Stimulated activated CD8-positive, alpha-beta memory T cell treated with anti-CD3 and anti-CD28 coated beads, Interleukin-7, amount 100 ng/mL, for 24 hours (primary cell): ENCODE data around the gene PTGR3.

ENCODE experiments used
- DNase-seq: peaks from one replicate; pipeline ENCODE4 v3.0.0-alpha.2; 2020; ENCODE audit warnings: low read depth

PTGR3 gene, protein sequence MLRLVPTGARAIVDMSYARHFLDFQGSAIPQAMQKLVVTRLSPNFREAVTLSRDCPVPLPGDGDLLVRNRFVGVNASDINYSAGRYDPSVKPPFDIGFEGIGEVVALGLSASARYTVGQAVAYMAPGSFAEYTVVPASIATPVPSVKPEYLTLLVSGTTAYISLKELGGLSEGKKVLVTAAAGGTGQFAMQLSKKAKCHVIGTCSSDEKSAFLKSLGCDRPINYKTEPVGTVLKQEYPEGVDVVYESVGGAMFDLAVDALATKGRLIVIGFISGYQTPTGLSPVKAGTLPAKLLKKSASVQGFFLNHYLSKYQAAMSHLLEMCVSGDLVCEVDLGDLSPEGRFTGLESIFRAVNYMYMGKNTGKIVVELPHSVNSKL

GRCh38 chr18:75209129-75209950, at the start of gene PTGR3:
PTGR3 (minus strand) TSS chr18:75209139; CDS start chr18:75209058, 81 bp downstream.
- no peak for DNase-seq

GRCh38 chr18:75257605-75258004, 48.7 kb upstream of the PTGR3 start:
- no peak for DNase-seq

- DNase-seq: no peak
These were observed 47.4 kb upstream of the PTGR3 start for GRCh38 chr18:75256376-75256775.

- DNase-seq: no peak
These were observed 46.2 kb upstream of the PTGR3 start for GRCh38 chr18:75255094-75255493.

- no peak for DNase-seq
These were observed 44.8 kb upstream of the PTGR3 start for GRCh38 chr18:75253784-75254183.

DNA sequence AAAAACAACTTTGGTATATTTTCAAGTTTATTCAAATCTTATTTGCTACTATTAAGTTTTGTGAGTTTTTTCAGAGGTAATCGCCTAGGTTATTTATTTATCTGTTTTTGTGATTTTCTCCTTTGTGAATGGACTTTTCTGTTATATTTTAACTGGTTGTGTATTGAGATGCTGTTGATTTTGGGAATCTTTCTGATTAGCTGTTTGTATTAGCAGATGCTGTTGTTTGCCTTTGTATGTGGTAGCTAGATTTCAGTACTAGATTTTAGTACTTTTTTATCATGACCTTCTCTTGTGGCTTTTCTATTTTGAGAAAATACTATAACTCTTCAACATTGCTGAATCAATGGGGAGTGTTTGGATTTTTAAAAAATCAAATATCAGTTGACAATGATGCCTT, 44.1 kb upstream of the PTGR3 start:
- DNase-seq: no peak

DNA sequence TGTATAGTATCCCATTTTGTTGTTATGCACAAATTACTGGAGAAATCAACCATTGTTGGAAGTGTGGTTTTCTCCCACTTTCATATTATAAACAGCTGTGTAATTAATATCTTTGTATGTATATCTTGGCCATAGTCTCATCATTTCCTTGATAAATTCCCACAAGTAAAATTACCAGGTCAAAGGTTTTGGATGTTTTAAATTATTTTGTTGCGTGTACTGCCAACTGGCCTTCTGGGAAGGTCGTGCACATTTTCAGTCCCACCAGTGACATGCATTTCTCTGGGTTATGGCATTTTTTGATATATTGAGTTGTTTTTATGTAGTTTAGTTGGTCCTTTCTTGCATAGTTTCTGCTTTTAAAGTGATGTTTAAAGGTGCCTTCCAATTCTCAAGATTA, 43.2 kb upstream of the PTGR3 start:
- no peak for DNase-seq

DNA sequence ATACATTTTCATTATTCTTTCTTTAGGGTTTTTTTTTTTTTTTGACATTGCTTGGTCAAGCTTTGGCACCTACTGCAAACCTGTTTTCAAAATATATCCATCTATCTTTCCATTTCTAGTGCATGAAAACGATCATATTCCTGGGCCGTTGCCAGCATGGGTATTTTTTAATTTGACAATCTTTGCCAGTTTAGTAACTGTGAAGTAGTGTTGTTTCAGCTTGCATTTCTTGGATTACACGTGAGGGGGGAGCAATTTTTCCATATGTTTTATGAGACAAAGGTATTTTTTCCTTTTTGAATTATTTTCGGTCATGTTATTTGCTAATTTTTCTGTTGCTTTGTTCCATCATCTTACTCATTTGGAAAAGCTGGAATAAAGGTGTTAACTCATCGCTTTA, 42.5 kb upstream of the PTGR3 start:
- DNase-seq: no peak

GRCh38 chr18:75250471-75250821, 41.5 kb upstream of the PTGR3 start:
- no peak for DNase-seq

DNA sequence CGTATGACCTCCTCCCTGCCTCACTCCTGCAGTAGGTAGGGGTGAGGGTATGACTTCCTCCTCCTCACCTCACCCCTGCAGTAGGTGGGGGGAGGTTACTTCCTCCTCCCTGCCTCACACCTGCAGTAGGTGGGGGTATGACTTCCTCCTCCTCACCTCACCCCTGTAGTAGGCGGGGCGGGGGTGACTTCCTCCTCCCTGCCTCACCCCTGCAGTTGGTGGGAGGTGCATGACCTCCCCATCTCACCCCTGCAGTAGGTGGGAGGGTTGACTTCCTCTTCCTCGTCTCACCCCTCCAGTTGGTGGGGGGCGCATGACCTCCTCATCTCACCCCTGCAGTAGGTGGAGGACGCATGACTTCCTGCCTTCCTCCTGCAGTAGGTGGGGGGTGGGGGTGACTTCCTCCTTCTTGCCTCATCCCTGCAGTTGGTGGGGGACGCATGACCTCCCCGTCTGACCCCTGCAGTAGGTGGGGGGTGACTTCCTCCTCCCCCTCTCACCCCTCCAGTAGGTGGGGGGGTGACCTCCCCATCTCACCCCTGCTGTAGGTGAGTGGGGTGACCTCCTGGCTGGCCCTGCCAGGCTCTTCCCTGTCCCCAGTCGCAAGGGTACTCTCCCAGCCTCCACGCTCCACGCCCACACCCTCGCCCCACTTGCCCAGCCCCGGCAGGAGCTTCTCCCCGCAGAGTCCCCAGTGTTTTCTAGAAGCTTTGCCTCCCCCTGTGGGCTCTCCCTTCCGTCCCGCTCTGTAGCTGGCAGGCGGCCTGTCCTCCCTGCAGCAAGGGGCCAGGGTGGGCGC, 40.9 kb upstream of the PTGR3 start:
- DNase-seq: no peak

DNA sequence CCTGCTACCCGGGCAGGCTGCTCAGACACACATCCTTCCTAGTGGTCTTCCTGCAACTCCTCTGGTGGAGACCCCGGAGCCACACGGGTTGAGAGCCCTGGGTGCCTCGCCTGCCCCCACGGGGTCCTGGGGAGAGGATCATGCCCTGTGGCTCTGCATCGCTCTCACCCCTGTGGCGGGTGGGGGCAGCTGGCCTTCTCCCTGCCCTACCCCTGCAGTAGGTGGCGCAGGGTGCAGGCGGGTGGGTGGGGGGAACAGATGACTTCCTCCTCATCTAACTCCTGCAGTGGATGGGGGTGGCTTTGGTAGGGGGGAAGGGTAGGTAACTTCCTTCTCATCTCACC, 40.2 kb upstream of the PTGR3 start:
- no peak for DNase-seq

GRCh38 chr18:75248426-75249174, 39.7 kb upstream of the PTGR3 start:
- no peak for DNase-seq

- no peak for DNase-seq
These were observed 38.9 kb upstream of the PTGR3 start for GRCh38 chr18:75247611-75248421.

DNA sequence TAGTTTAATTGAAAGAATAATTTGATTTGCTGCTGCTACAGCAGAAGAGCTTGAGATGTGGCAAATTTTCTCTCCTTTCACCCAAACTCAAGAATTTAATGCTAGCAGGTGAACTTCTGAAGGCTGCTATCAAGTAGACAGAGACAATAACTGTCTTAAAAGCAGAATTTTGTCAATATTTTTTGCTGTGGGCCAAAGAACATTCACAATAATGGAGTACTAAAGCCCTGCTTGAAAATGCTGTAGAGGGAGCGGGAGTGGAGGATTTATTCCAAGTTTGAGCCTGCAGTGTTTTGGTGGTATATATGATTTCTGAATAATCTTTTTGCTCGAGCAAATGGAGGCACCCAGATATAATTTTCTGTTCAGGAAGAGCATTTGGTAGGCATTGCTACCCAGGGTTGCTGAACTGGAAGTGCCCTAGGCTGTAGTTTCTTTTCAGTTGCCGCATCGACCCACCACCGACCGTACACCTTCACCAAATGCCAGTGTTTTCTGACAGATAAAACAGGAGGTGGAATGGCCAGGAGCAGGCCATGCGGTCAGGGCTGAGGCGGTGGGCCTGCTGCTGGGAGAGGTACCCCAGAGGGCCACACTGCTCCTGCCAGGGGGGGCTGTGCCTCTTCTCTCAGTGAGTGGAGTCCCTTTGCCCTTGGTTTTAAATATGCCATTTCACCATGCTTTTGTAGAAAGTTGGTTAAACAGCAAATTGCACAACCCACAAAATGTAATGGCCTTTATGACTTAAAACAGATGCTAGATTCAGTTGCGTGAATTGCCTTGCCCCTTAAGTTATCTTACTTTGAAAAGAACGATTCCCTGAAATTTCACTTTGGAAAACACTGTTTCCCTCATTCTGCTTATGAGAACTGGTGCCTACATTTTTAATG, 38.0 kb upstream of the PTGR3 start:
- DNase-seq: no peak

GRCh38 chr18:75244351-75245313, 35.7 kb upstream of the PTGR3 start:
- DNase-seq: no peak

DNA sequence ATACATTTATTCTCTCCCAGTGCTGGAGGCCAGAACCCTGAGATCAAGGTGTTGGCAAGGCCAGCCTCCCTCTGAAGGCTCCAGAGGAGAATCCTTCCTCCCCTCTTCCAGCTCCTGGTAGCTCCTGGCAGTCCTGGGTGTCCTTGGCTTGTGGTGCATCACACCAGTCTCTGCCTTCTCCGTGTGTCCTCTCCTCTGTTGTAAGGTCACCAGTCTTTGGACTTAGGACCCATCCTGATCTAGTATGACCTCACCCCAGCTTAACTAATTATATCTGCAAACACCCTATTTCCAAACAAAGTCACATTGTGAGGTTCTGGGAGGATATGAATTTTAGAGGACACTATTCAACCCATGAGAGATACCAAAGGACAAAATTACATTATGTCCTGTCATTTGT, 32.8 kb upstream of the PTGR3 start:
- no peak for DNase-seq

GRCh38 chr18:75240433-75240832, 31.5 kb upstream of the PTGR3 start:
- no peak for DNase-seq

DNA sequence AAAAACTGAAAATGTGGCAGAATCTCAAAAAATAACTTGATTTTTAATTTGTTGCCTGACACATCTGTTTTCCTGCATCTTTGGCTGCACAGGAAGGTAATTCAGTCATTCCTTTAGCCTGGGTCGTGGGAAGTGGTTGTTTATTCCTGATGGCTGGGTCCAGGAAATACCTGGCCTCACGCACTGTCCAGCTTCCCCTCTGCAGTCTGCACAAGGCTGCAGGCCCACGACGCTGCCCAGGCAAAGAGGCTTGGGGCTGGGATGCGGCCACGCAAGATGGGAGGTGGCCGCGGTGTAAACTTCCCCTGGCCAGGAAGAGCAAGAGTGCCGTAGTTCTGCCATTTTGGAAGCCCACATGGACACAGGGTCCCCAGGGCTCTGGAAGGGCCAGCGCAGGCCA, 29.8 kb upstream of the PTGR3 start:
- DNase-seq: no peak

GRCh38 chr18:75238100-75238499, 29.2 kb upstream of the PTGR3 start:
- DNase-seq: no peak
